ENCODE measurements around the gene LRP4.

The LRP4 gene

DNA sequence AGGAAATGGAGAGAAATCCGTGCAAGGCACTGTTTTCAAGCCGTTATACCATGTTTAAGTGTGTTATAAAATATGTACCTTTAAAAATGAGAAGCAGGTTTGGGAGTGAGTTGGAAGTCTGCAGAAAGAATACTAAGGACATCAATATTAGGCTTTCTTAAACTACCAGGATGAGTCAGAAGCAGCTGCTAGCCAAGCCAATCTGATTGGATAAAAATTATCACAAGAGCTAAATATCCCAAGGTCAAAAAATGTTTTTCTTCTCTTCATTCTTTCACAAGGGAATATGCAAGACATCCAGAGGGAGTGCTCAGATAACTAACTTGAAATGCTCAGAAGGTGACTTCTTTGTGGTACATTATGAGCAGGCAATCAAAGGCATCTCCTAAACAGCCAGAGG, 53.0 kb downstream of the LRP4 start:
- Histone ChIP-seq H3K27me3 (ENCODE audit: low read depth, low read length) (no peaks in the 10 kb centered on the region), H3K9me3 (ENCODE audit: control insufficient read depth in 1 of 2, low read length in 2 of 2) (no peaks in the 10 kb centered on the region), H3K27ac (ENCODE audit: low read length) (no peak overlapping the region), H3K4me3 (ENCODE audit: low read depth in 1 of 2, low read length in 2 of 2) (no peak overlapping the region), H3K4me1 (ENCODE audit: control insufficient read depth in 1 of 2, insufficient read depth in 2 of 2, low read length in 2 of 2) (peaks cover 0 to 5% of the 10 kb centered on the region in 2 donors), H3K36me3 (ENCODE audit: control insufficient read depth in 1 of 2, insufficient read depth in 2 of 2, low read length in 2 of 2) (peaks cover 9 to 18% of the 10 kb centered on the region in 2 donors)

DNA sequence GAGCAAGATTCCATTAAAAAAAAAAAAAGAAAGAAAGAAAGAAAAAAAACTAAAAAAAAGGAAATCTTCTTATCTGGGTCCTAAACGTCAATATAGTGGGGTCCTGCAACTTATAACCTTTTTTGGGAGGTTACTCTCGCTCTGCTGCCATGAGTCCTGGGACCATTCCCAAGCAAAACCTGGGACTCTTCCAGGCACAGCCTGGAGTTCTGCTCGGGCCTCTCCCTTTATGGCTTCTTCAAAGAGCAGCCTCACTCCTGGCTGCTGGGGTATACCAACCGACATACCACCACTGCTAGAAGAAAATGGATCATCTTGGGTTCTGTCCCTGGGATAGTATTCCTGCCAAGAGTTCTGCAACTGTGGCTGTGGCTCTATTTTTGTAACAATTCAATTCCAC, 58.1 kb downstream of the LRP4 start:
- H3K27me3 ChIP-seq (ENCODE audit: low read depth, low read length) = no peaks in the 10 kb centered on the region
- H3K36me3 ChIP-seq (ENCODE audit: control insufficient read depth in 1 of 2, insufficient read depth in 2 of 2, low read length in 2 of 2) = peaks cover 5 to 9% of the 10 kb centered on the region in 2 donors
- H3K27ac ChIP-seq (ENCODE audit: low read length) = no peak overlapping the region
- H3K4me1 ChIP-seq (ENCODE audit: control insufficient read depth in 1 of 2, insufficient read depth in 2 of 2, low read length in 2 of 2) = peaks cover 0 to 24% of the 10 kb centered on the region in 2 donors
- no peaks in the 10 kb centered on the region for H3K9me3 ChIP-seq (ENCODE audit: control insufficient read depth in 1 of 2, low read length in 2 of 2)
- no peak overlapping the region for H3K4me3 ChIP-seq (ENCODE audit: low read depth in 1 of 2, low read length in 2 of 2)

DNA sequence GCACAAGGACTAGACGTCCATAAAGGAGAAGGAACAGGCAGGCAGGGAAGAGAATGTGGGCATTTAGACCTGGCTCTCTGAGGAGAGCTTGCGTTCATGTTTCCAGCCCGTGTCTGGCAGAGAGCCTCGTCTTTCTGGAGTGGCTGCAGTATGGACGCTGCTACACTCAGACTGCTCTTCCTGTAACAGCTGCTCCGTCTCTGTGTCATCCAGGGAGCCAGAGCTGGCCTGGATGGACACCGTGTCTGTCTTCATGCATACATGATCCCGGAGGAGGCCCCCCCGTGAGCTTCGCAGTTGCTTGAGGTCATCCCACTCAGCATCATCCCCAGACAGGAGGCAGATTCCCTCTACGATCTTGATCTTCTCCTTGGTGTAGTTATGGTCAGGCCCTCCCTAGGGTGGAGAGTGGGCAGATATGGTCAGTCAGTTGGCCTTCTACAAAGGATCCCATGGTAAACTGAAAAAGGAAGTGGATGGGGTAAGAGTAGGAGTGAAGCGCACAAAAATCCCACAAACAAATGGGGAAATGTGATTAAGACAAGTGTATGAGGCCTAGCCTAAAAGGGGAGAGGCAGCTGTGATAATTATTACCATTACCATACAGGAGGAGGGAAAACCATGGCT, 59.3 kb downstream of the LRP4 start:
- Histone ChIP-seq H3K27ac (ENCODE audit: low read length) (no peak overlapping the region), H3K36me3 (ENCODE audit: control insufficient read depth in 1 of 2, insufficient read depth in 2 of 2, low read length in 2 of 2) (peaks cover 0 to 6% of the 10 kb centered on the region in 2 donors)

DNA sequence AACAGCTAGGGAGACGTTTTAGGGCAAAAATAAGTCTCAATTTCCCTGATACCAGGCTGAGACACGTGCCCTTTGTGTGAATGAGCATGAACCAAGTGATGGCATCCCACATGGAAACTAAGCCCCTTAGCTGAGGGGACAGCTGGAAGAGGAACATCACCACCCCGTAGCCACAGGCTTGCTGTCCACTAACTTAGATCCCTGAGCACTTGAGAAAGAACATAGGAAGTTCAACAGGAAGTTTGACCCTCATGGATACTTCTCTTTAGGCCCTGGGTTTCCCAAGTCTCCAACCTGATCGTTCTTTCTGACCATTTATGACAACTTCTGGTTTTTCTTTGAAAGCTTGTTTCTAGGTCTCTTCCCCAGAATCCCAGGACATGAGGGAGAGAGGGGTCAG, 60.7 kb downstream of the LRP4 start:
- H3K9me3 ChIP-seq (ENCODE audit: control insufficient read depth in 1 of 2, low read length in 2 of 2) = no peaks in the 10 kb centered on the region
- H3K36me3 ChIP-seq (ENCODE audit: control insufficient read depth in 1 of 2, insufficient read depth in 2 of 2, low read length in 2 of 2) = no peaks in the 10 kb centered on the region
- H3K27ac ChIP-seq (ENCODE audit: low read length) = no peak overlapping the region
- H3K4me3 ChIP-seq (ENCODE audit: low read depth in 1 of 2, low read length in 2 of 2) = no peak overlapping the region
- no peaks in the 10 kb centered on the region for H3K27me3 ChIP-seq (ENCODE audit: low read depth, low read length)
- H3K4me1 ChIP-seq (ENCODE audit: control insufficient read depth in 1 of 2, insufficient read depth in 2 of 2, low read length in 2 of 2) = peaks cover 0 to 24% of the 10 kb centered on the region in 2 donors

More for the DNA sequence above, 59.3 kb downstream of the LRP4 start:
- Histone ChIP-seq H3K9me3 (ENCODE audit: control insufficient read depth in 1 of 2, low read length in 2 of 2) (no peaks in the 10 kb centered on the region), H3K4me3 (ENCODE audit: low read depth in 1 of 2, low read length in 2 of 2) (no peak overlapping the region), H3K27me3 (ENCODE audit: low read depth, low read length) (no peaks in the 10 kb centered on the region), H3K4me1 (ENCODE audit: control insufficient read depth in 1 of 2, insufficient read depth in 2 of 2, low read length in 2 of 2) (peaks cover 0 to 24% of the 10 kb centered on the region in 2 donors)

DNA sequence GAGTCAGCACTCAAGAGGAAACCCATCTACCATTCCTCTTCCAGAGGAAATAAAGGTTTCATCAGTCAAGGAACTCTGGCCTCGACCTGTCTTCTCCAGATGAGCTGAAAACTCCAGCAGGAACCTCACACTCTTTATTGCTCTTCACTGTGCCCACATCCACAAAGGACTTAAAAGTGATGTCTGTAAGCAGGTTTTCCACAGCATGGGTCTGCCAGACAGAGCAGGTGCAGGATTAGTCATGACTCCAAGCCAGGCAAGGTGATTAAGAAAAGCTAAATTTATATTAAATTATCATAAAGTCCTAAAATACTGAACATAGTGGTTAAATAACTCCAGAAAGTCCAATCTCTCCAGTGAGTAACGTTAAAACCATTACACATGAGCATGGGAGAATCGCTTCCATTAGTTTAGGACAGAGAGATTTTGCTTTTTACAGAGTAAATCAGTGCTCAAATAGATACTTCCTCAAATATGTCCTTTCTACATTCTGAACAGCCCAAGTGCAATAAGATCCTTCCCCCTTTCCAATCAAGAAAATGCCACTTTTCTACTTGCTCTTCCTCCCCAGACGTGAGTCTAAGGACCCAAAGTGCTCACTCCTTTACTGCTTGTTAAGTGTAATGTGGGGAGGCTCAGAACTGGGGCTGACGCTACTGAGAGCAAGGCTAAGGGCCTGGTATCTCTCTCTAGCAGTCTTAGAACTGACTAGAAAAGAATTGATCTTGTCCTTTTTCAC, 61.6 kb downstream of the LRP4 start:
- H3K4me3 ChIP-seq (ENCODE audit: low read depth in 1 of 2, low read length in 2 of 2) = no peak overlapping the region
- H3K27me3 ChIP-seq (ENCODE audit: low read depth, low read length) = no peaks in the 10 kb centered on the region
- H3K36me3 ChIP-seq (ENCODE audit: control insufficient read depth in 1 of 2, insufficient read depth in 2 of 2, low read length in 2 of 2) = no peaks in the 10 kb centered on the region
- H3K4me1 ChIP-seq (ENCODE audit: control insufficient read depth in 1 of 2, insufficient read depth in 2 of 2, low read length in 2 of 2) = peaks cover 0 to 24% of the 10 kb centered on the region in 2 donors
- H3K9me3 ChIP-seq (ENCODE audit: control insufficient read depth in 1 of 2, low read length in 2 of 2) = no peaks in the 10 kb centered on the region
- H3K27ac ChIP-seq (ENCODE audit: low read length) = no peak overlapping the region

DNA sequence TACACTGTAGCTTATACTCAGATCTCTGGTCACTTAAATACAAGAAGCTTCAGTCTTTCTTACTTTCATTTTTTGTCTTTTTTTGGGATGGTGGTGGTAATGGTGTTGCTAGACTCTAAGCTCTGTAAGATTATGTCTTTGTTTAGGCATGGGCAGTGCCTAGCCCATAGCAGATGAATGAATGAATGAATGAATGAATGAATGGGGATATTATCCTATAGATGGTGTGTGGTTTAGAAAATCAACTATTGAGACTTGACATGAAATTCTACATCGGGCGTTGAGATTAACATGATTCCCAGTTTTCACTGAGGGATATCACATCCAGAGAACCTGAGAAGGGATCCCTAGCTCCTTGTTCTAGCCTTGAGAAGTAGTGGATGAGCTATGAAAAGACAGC, 62.5 kb downstream of the LRP4 start:
- H3K4me1 ChIP-seq (ENCODE audit: control insufficient read depth in 1 of 2, insufficient read depth in 2 of 2, low read length in 2 of 2) = peaks cover 0 to 24% of the 10 kb centered on the region in 2 donors
- no peaks in the 10 kb centered on the region for H3K27me3 ChIP-seq (ENCODE audit: low read depth, low read length)
- no peaks in the 10 kb centered on the region for H3K9me3 ChIP-seq (ENCODE audit: control insufficient read depth in 1 of 2, low read length in 2 of 2)
- H3K4me3 ChIP-seq (ENCODE audit: low read depth in 1 of 2, low read length in 2 of 2) = no peak overlapping the region
- H3K27ac ChIP-seq (ENCODE audit: low read length) = no peak overlapping the region
- no peaks in the 10 kb centered on the region for H3K36me3 ChIP-seq (ENCODE audit: control insufficient read depth in 1 of 2, insufficient read depth in 2 of 2, low read length in 2 of 2)

DNA sequence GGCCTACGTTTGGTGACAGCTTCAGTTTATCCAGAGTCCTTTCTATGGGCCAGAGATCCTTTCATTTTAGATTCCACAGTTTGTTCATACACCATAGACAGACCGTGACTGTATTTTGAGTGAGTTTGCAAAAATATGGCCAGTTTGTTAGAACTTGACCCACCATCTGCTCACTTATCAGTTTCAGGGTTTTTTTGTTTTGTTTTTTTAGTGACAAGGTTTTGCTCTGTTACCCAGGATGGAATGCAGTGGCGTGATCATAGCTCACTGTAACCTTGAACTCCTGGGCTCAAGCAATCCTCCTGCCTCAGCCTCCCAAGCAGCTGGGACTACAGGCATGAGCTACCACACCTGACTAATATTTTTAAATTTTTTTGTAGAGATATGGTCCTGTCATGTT, 63.2 kb downstream of the LRP4 start:
- H3K27ac ChIP-seq (ENCODE audit: low read length) = no peak overlapping the region
- no peaks in the 10 kb centered on the region for H3K36me3 ChIP-seq (ENCODE audit: control insufficient read depth in 1 of 2, insufficient read depth in 2 of 2, low read length in 2 of 2)
- H3K4me1 ChIP-seq (ENCODE audit: control insufficient read depth in 1 of 2, insufficient read depth in 2 of 2, low read length in 2 of 2) = peaks cover 0 to 17% of the 10 kb centered on the region in 2 donors
- no peaks in the 10 kb centered on the region for H3K27me3 ChIP-seq (ENCODE audit: low read depth, low read length)
- no peak overlapping the region for H3K4me3 ChIP-seq (ENCODE audit: low read depth in 1 of 2, low read length in 2 of 2)
- no peaks in the 10 kb centered on the region for H3K9me3 ChIP-seq (ENCODE audit: control insufficient read depth in 1 of 2, low read length in 2 of 2)

DNA sequence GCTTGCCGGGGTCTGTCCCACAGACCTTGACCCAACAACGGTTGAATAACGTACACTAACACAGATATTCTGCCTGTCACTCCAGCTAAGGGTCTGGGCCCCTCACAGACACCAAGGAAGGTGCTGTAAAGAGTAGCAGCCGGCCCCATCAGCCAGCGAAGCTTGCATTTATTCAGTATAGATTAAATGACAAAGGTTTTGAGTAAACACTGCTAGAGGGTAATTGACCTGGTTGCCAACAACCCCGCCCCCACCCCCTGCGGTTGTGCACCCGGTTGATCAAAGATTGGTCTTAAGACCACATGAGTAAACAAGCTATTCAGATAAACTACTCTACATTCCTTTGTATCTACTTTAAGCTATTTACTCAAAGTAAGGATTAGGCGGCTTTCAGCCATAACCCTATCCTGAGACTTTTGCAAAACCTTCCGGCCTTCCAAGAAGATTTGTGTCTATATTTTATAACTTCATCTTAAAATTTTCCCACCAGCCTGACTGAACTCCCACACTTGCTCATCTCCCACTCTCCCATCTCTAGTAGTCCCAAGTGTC, 67.4 kb downstream of the LRP4 start:
- H3K36me3 ChIP-seq (ENCODE audit: control insufficient read depth in 1 of 2, insufficient read depth in 2 of 2, low read length in 2 of 2) = no peaks in the 10 kb centered on the region

DNA sequence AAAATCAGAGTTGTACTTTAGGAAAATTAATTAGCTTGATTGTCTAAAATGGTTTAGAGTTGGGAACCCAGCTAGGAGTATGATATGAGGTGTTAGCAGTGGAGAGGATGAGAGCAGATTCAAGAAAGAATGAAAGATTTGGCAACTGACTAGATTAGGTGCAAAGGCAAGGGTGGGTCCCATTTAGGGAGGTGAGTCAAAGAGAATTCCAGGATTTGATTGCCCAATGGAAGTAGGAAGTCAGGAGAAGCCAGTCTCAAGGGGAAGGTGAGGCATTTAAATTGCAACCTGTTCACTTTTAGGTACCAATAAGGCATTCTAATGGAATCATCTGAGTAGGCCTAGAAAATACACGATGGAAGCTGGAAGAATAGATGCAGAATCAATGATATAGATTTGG, 68.7 kb downstream of the LRP4 start:
- Histone ChIP-seq H3K4me3 (ENCODE audit: low read depth in 1 of 2, low read length in 2 of 2) (no peak overlapping the region), H3K27me3 (ENCODE audit: low read depth, low read length) (no peaks in the 10 kb centered on the region), H3K27ac (ENCODE audit: low read length) (no peak overlapping the region), H3K9me3 (ENCODE audit: control insufficient read depth in 1 of 2, low read length in 2 of 2) (no peaks in the 10 kb centered on the region), H3K4me1 (ENCODE audit: control insufficient read depth in 1 of 2, insufficient read depth in 2 of 2, low read length in 2 of 2) (peaks cover 5 to 7% of the 10 kb centered on the region in 2 donors), H3K36me3 (ENCODE audit: control insufficient read depth in 1 of 2, insufficient read depth in 2 of 2, low read length in 2 of 2) (no peaks in the 10 kb centered on the region)

More for the DNA sequence above, 67.4 kb downstream of the LRP4 start:
- Histone ChIP-seq H3K4me3 (ENCODE audit: low read depth in 1 of 2, low read length in 2 of 2) (no peak overlapping the region), H3K27me3 (ENCODE audit: low read depth, low read length) (no peaks in the 10 kb centered on the region), H3K9me3 (ENCODE audit: control insufficient read depth in 1 of 2, low read length in 2 of 2) (no peaks in the 10 kb centered on the region), H3K27ac (ENCODE audit: low read length) (no peak overlapping the region), H3K4me1 (ENCODE audit: control insufficient read depth in 1 of 2, insufficient read depth in 2 of 2, low read length in 2 of 2) (no peaks in the 10 kb centered on the region)

DNA sequence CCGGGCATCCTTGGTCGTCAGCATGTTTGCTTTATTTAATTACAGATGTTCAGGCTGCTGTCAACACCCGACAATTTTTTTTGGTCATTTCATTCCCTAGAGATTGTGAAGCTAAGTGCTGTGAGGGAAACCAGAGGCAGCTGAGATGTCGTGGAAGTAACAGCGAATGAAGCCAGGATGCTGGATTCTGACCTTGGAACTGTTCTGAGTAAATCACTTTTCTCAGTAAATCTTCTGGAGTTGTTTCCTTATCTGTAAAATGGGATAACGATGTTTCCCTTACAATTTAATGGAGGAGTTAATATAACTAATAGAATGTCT, 71.9 kb downstream of the LRP4 start:
- Histone ChIP-seq H3K27ac (ENCODE audit: low read length) (no peak overlapping the region), H3K27me3 (ENCODE audit: low read depth, low read length) (no peaks in the 10 kb centered on the region), H3K4me1 (ENCODE audit: control insufficient read depth in 1 of 2, insufficient read depth in 2 of 2, low read length in 2 of 2) (peaks cover 5 to 14% of the 10 kb centered on the region in 2 donors), H3K36me3 (ENCODE audit: control insufficient read depth in 1 of 2, insufficient read depth in 2 of 2, low read length in 2 of 2) (no peaks in the 10 kb centered on the region), H3K9me3 (ENCODE audit: control insufficient read depth in 1 of 2, low read length in 2 of 2) (no peaks in the 10 kb centered on the region), H3K4me3 (ENCODE audit: low read depth in 1 of 2, low read length in 2 of 2) (peak overlapping the region; percentile 84 to 93)

DNA sequence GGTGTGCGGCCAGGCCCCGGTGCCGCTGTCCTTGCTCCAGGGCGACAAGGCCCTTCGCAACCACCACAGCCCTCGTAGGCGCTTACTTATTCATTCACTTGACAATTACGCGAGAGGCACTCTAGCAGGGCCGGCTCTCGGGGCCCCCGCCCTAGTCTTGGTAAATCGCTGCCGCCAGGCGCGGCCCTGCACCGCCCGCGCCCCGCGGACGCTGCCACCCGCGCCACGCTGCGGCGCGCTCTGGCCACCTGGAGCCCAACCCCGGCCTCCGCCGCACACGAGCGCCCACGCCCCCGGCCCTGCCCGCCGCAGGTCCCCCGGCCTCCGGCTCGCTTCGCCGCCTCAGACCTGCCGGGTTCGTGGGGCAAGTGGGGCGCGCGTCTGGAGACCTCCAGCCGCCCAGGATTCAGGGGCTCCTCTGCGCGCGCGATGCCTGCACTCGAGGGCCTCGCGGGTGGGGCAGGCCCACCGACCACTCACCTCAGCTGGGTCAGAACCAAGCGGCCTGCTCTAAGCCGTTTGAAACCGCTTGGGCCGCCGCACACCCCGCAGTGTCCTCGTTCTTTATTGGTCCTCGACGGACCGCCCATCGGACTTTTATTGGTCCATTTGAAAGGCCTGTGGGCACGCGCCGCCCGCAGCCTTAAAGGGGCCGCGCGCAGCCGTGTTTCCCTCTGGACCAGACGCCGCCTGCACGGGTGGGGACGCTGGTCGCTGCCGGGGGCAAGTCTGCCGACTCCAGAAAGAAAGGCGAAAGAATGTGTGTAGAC, 72.4 kb downstream of the LRP4 start, which contains the start of gene CKAP5:
Gene CKAP5 (minus strand): TSS at position 541 of the 770 bp plus-strand sequence. CDS start 25,049 bp downstream, outside the sequence.
- H3K27me3 ChIP-seq (ENCODE audit: low read depth, low read length) = no peaks in the 10 kb centered on the region
- no peaks in the 10 kb centered on the region for H3K36me3 ChIP-seq (ENCODE audit: control insufficient read depth in 1 of 2, insufficient read depth in 2 of 2, low read length in 2 of 2)

More for the DNA sequence above, 72.4 kb downstream of the LRP4 start, which contains the start of gene CKAP5:
- peaks cover 5 to 14% of the 10 kb centered on the region in 2 donors for H3K4me1 ChIP-seq (ENCODE audit: control insufficient read depth in 1 of 2, insufficient read depth in 2 of 2, low read length in 2 of 2)
- H3K4me3 ChIP-seq (ENCODE audit: low read depth in 1 of 2, low read length in 2 of 2) = peak within 1 kb of the TSS; percentile 84 to 93
- H3K9me3 ChIP-seq (ENCODE audit: control insufficient read depth in 1 of 2, low read length in 2 of 2) = no peaks in the 10 kb centered on the region
- peak within 1 kb of the TSS; percentile 67 for H3K27ac ChIP-seq (ENCODE audit: low read length)

Measured in muscle layer of duodenum (tissue), 2 donors.